ENCODE results near the gene DYSF.
"Not testable (repeated sequence)": the region's sequence is repeated elsewhere in the genome, so short reads cannot be mapped to it uniquely, and the experiment has no call there.

The DYSF gene

DNA sequence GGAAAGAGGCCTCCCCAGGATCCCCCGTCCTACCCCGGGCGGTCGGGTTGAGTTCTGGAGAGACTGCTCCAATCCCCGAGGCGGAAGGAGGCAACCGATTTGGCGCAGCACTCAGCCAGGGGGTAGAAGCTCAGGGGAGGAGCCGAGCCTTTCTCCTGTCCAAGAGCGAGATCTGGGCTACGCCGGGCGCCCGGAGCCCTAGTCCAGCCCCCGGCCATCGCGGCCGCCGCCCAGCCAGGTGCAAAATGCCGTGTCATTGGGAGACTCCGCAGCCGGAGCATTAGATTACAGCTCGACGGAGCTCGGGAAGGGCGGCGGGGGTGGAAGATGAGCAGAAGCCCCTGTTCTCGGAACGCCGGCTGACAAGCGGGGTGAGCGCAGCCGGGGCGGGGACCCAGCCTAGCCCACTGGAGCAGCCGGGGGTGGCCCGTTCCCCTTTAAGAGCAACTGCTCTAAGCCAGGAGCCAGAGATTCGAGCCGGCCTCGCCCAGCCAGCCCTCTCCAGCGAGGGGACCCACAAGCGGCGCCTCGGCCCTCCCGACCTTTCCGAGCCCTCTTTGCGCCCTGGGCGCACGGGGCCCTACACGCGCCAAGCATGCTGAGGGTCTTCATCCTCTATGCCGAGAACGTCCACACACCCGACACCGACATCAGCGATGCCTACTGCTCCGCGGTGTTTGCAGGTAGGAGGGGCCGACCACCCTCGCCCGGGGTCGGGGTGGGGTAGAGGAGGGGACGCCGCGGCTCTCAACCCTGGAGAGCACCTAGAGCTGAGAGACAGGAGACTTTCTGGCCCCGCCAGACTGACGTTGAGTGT is at the start of gene DYSF:
TSS of gene DYSF (plus strand) at position 158 of the 817 bp plus-strand sequence.
- no peak for DNase-seq

GRCh38 chr2:71409611-71410010 is 43.8 kb upstream of the DYSF start:
- no peak for DNase-seq

DNA sequence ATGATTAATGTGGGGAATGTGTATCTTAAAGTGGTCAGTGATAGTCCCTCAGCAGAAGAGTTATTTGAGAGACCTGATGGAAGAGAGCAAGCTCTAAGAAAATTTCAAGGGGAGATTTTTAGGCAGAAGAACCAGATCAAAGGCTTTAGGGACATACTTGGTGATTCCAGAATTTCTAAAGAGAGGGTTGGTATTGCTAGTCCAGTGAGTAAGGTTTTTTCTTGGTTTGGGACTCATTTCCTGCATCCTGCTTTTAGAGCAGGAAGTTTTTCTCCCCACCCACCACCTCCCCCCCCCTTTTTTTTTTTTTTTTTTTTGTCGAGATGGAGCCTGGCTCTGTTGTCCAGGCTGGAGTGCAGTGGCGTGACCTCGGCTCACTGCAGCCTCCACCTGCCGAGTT is 42.7 kb upstream of the DYSF start:
- no peak for DNase-seq

- peak; percentile 58 for DNase-seq
Observed at GRCh38 chr2:71416866-71417265, 36.5 kb upstream of the DYSF start.

DNA sequence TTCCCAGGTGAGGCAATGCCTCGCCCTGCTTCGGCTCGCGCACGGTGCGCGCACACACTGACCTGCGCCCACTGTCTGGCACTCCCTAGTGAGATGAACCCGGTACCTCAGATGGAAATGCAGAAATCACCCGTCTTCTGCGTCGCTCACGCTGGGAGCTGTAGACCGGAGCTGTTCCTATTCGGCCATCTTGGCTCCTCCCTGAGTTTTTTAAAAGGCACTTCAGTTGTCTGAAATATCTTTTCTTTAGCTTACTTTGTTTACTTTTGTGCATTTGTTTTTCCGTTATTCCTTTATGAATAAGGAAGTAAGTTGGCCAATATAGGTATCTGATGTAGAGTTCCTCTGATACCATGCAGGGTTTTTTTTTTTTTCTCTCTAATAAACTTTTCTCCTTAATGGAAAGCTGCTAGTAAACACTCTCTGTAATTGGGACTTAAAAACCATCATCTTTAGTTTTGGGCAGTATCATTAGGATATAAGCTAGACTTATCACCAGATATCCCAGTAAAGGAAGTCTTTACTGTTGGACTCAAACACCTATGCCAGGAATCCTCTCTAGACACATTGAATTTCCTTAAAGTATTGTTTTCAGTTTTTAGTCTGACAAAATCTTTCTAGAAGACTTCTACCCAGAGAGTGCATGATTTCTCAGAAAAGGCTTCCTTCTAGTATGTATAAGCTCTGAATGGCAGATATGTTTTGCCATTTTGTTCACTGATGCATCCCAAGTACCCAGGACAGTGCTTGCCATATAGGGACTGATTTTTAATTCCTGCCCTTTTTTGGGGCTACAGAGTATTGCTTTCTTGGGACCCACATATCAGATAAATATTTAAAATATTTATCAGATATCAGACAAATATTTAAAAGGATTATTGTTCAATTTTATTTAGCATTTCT is 35.8 kb upstream of the DYSF start:
- peak; percentile 14 for DNase-seq

DNA sequence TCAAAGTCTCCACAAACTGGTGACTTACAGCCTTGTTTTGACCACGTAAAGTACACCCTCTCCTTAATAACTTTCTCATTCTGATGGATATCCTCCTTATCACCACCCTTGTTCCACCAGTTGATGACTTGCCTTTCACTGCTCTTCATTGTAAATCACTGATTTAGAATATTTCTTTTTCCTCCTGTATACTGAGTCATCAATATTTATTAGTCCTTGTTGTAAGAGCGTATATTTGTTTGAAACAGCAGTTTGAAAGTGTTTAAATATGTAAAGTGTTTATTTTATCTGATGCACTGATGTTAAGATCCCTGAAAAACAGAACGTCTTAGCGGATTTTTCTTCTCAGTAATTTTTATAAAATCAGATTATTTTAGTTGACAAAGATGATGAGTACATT is 34.2 kb upstream of the DYSF start:
- DNase-seq = no peak

DNA sequence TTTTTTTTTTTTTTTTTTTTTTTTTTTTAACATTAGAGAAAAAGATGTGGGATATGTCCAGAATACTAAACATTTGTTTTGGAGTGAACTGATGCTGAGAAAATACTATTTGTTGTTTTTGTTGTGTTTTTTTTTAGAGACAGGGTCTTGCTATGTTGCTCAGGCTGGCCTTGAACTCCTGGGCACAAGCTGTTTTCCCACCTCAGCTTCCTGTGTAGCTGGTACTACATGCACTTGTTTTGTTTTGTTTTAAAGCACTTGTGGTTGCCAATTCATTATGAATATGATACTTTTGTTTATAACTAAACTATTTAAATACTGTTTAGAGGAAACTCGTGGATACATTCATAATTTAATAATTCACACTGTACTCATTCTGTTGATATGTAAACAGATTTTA is 33.4 kb upstream of the DYSF start:
- DNase-seq = peak; percentile 1

DNA sequence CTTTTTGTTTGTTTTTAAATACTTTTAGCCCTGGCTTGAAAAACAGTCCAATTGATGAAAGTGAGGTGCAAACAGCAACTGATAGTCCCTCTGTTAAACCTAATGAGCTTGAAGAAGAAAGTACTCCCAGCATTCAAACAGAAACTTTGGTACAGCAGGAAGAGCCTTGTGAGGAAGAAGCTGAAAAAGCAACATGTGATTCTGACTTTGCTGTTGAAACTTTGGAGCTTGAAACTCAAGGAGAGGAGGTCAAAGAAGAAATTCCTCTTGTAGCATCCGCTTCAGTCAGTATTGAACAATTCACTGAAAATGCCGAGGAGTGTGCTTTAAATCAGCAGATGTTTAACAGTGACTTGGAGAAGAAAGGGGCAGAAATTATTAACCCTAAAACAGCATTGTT is 30.6 kb upstream of the DYSF start:
- no peak for DNase-seq

DNA sequence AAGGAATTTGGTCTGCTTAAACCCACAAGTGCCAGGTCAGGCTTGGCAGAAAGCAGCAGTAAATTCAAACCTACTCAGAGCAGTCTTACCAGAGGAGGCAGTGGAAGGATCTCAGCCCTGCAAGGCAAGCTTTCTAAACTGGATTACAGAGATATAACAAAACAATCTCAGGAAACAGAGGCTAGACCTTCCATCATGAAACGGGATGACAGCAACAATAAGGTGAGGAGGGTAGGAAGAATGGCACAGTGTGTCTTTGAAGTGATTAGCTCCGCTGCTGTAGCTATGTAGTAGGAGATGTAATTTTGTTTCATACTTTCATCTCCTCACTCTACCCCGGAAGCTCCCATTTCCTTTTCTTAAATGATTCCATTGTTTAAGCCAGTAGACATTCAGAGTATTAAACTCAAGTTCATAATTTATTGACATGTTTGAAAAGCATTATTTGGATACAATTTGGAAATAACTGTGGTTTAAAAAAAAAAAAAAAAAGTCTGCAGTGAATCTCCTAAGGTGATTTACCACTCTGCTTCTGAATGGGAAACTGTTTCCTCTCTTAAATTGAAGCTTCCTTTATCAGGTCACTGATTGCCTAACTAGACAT is 29.4 kb upstream of the DYSF start:
- no peak for DNase-seq

- no peak for DNase-seq
Observed at GRCh38 chr2:71426721-71427120, 26.6 kb upstream of the DYSF start.

DNA sequence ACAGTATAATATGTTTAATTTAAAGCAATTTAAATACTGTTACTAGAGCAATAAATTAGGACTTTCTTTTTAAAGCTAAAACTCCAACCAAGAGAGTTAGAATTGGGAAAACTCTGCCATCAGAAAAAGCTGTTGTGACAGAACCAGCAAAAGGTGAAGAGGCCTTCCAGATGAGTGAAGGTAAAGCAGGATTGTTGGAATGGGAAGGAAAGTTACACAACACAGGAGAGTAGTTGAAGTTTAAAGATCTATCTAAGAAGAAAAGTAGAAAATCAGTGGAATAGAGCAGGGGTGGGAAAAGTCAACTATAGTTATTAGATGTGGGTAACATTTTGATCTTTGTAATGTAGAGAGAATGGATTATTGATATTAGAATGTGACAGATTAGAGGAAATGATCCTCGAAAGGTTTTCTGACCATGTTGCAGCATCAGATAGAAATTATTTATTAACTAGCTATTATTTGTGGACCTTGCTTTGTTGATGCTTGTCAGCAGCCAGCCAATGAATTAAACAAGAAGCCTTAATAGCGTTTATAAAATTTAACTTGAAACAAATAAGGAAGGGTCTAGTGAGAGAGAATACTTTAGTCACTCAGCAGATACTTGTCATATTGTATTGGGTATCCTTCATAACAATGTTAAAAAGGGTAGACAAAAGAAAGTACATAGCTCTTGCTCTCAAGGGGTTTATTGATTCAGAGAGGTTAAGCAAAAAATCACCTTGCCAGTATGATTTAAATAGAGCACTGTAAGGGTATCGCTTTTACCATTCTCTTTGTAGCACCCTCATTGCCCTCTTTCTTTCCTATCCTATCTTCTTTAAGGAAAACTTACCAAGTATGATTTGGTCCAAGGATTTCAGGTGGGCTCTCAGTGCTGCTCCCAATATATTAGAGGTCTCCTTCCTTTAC is 24.6 kb upstream of the DYSF start:
- DNase-seq = no peak

DNA sequence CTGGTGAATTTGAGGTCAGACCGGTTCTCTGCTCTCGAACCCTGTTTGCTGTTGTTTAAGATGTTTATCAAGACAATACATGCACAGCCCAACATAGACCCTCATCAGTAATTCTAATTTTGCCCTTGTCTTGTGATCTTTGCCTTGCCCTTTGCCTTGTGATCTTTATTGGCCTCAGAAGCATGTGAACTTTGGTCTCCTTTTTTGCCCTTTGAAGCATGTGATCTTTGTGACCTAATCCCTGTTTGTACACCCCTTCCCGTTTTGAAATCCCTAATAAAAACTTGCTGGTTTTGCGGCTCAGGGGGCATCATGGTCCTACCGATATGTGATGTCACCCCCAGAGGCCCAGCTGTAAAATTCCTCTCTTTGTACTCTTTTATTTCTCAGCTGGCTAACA is 8.2 kb upstream of the DYSF start:
- not testable (repeated sequence) for DNase-seq

DNA sequence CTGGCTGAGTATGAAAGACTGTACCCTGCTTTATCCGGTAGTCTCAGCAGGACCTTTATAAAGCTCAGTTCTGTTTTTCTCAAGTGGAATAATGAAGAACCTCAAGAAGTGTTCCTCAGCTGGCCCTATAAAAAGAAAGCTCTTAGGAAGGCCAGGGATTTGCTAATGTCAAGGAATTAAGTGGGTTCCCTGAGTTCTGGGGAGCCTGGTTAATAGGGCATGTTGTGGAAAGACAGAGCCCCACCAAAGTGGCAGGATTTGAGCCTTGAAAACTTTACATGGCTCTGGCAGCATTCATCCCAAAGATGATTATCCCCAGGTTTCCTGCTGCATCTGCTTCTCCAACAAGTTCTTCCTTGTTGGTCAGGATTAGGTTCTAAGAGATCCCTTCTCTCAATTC is 6.9 kb upstream of the DYSF start:
- DNase-seq = no peak

- peak; percentile 12 for DNase-seq
Observed at GRCh38 chr2:71449343-71449742, 4.0 kb upstream of the DYSF start.

DNA sequence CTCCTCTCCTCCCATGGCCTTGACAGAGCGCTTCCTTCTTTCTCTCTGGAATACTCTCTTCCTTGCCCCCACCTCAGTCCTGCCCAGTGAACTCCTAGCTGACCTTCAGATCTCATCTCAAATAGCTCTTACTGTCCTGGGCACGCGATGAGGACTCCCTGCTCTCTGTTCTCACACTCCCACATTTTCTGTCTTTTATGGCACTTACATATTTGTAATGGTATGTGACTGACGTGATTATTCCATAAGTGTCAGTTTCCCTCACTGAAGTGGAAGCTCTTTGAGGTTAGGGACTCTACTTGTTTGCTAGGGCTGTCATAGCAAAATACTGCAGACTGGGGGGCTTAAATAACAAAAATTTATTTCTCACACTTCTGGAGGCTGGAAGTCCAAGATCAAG is 1.7 kb upstream of the DYSF start:
- no peak for DNase-seq

- DNase-seq = no peak
Observed at GRCh38 chr2:71452565-71452964, 796 bp upstream of the DYSF start.

- no peak for DNase-seq
Observed at GRCh38 chr2:71454221-71455010, 1.1 kb downstream of the DYSF start.

DNA sequence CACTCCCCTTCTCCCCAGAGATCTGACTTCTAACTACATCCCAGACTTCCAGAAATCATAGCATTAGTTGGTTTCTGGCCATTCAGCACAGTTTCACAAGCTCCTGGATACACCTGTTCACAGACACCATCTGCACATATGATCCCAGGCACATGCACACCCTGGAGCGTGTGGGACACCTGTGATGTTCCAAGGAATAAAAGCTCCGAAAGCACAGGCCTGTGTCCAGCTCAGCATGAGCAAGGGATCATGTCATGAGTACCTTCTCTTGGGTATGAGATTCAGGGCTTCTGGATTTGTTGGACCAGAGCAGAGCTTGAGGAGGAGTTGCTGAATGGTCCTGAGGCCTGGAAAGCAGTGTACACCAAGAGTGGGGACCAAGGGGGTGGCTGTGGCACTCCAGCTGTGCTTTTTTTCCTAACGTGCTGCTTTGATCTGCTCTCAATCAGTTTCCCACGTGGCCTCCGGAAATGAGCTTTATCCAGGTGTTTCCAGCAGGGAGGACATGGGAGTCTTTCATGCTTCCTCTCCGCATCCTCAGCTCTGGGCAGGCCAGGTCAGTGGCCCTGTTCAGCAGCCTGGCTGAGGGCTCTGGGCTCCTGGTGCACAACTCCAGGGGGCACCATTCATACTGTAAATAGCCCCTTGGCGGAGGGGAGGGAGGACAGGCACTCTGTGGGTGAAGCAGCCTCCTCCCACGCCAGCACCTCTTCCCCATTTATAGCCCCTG is 1.8 kb downstream of the DYSF start:
- no peak for DNase-seq

- no peak for DNase-seq
Observed at GRCh38 chr2:71455741-71456569, 2.6 kb downstream of the DYSF start.

DNA sequence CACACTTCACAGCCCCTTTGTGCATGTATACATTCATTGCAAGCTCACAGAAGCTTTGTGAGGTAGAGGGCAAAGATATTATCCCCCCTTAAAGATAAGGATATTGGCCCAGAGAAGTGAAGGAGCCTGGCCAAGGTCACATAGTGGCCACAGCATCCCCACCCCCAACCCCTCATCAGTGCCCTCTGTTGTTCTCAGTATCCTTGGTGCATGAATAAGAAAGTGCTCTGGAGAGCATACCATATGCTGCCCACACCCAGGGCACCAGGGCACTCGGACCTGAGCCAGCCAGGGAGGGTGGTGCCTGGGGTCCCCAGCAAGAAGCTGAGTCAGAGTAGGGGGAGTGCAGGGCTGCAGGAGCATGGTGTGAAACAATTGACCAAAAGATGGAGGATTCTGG is 3.3 kb downstream of the DYSF start:
- DNase-seq = no peak
